Caco-2 (cell line): Measurements from ENCODE around the gene GANAB. TPM values are rescaled to one million over a fixed set of nuclear protein-coding genes. Genes with fewer than 3 reads are reported as not detected.

Experiments
- BruUV-seq: library from RNA; stranded (reverse); fragments of 400-500 nt; replicated peaks from 2 replicates; lab custom pipeline; 2021; lab: Mats Ljungman, UMichigan
- CTCF ChIA-PET: fragments of 300-600 bp; sonication (Branson Sonifier 250); formaldehyde crosslinking; loops from one replicate; lab custom pipeline; 2022; ENCODE audit warnings: antibody characterized with exemption; lab: Charles Lee
- POLR2A ChIA-PET: fragments of 300-600 bp; sonication (Branson Sonifier 250); formaldehyde crosslinking; loops from one replicate; lab custom pipeline; 2022; ENCODE audit warnings: antibody characterized with exemption; lab: Charles Lee
- DNase-seq, 2 experiments: peaks; one replicate each; pipeline versions ENCODE4 v3.0.0 to v3.0.0-alpha.2; 2020 to 2022
- H3K27me3 ChIP-seq: replicated peaks from 2 replicates; pipeline ENCODE4 v1.6.0; 2011; ENCODE audit warnings: low read length; ENCODE audit not compliant: control insufficient read depth, insufficient read depth
- H3K36me3 ChIP-seq: 2 replicates; pipeline ENCODE4 v1.5.1; 2011; ENCODE audit warnings: low read length; ENCODE audit not compliant: control insufficient read depth, insufficient read depth
- H3K4me1 ChIP-seq: fragments of 250-450 bp; sonication (Bioruptor Pico); 2 replicates; pipeline ENCODE4 v1.5.1; 2020; ENCODE audit warnings: mild to moderate bottlenecking
- H3K4me3 ChIP-seq: 2 replicates; pipeline ENCODE4 v1.5.1; 2011; ENCODE audit warnings: low read depth, mild to moderate bottlenecking, control low read depth, low read length
- H3K9me3 ChIP-seq: fragments of 250-450 bp; sonication (Bioruptor Pico); 2 replicates; pipeline ENCODE4 v1.5.1; 2020; ENCODE audit warnings: mild to moderate bottlenecking, moderate library complexity
- H3K27ac Mint-ChIP-seq: one replicate; pipeline ENCODE4 v1.8.0; 2022; ENCODE audit warnings: mixed read lengths; ENCODE audit not compliant: unreplicated experiment
- H3K27me3 Mint-ChIP-seq: one replicate; pipeline ENCODE4 v1.8.0; 2022; ENCODE audit warnings: mixed read lengths; ENCODE audit not compliant: insufficient read depth, unreplicated experiment
- H3K36me3 Mint-ChIP-seq: one replicate; pipeline ENCODE4 v1.8.0; 2022; ENCODE audit warnings: mild to moderate bottlenecking, mixed read lengths; ENCODE audit not compliant: insufficient read depth, unreplicated experiment
- H3K4me1 Mint-ChIP-seq: one replicate; pipeline ENCODE4 v1.8.0; 2022; ENCODE audit warnings: low read depth, mixed read lengths; ENCODE audit not compliant: unreplicated experiment
- H3K4me3 Mint-ChIP-seq: one replicate; pipeline ENCODE4 v1.8.0; 2022; ENCODE audit warnings: mild to moderate bottlenecking, moderate library complexity, mixed read lengths; ENCODE audit not compliant: unreplicated experiment
- H3K9me3 Mint-ChIP-seq: one replicate; pipeline ENCODE4 v1.8.0; 2022; ENCODE audit warnings: mixed read lengths; ENCODE audit not compliant: unreplicated experiment
- intact Hi-C: fragments of 100-400 bp; cut with micrococcal nuclease; formaldehyde crosslinking; loops from one replicate; pipeline ENCODE4 v1.10.0; 2022; ENCODE audit not compliant: unreplicated experiment
- total RNA-seq: library from RNA; stranded (reverse); gene quantifications from 2 replicates; pipeline ENCODE4 v1.2.3, GENCODE V29; 2022
- TF ChIP-seq, protein P1 (sequence below), 2 experiments: fragments of 200-600 bp in 1 of 2; IDR thresholded peaks; 1 replicate in 1 of 2; 2 replicates in 1 of 2; pipeline versions ENCODE4 v1.5.1 to v1.8.0; 2011 to 2022; ENCODE audit warnings: antibody characterized with exemption in 1 of 2, control low read depth in 1 of 2, inconsistent platforms in 1 of 2, low read depth in 1 of 2, low read length in 1 of 2, mild to moderate bottlenecking in 1 of 2, moderate library complexity in 1 of 2; ENCODE audit not compliant: insufficient read depth in 1 of 2, severe bottlenecking in 1 of 2, unreplicated experiment in 1 of 2

GANAB gene
- total RNA-seq, 1 experiment from 2014 or later = 442 TPM

DNA sequence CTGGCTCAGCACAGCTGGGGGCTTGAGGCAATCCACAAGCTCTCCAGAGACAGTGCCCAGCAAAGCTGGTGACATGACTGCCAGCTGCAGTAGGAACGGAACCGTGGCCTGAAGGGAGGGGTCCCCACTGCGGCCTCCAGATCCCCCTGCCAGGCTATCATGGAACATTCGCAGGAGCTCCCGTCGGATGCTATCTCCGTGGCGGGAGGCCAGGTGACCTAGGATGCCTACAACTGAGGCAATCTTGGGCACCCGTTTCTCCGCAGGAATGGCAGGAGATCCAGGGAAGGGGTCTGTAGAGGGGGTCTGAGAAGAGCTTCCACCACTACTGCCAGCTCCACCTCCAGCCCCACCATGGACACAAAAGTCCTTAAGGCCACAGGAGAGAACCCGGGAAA, 2.6 kb upstream of the GANAB start:
- no peaks in the 10 kb centered on the region for H3K9me3 Mint-ChIP-seq
- no peaks in the 10 kb centered on the region for H3K27me3 Mint-ChIP-seq
- no peak overlapping the region for H3K4me3 ChIP-seq
- H3K36me3 Mint-ChIP-seq = peaks cover 62% of the 10 kb centered on the region
- BruUV-seq = no TSS peak
- H3K27ac Mint-ChIP-seq = no peak overlapping the region
- peaks cover 3% of the 10 kb centered on the region; the same call in 1 of the 2 replicates for H3K36me3 ChIP-seq
- intact Hi-C loops = loop anchor here (5.0 kb wide), 1 partner anchor 37 kb away; the partner anchor contains the start of genes EML3 and ROM1
- no peak overlapping the region for H3K4me3 Mint-ChIP-seq
- H3K9me3 ChIP-seq = no peaks in the 10 kb centered on the region
- POLR2A ChIA-PET = interaction anchor here (0.6 to 4.5 kb wide), 2 partner anchors 16 to 75 kb away, joined by 3 to 43 read pairs; partner anchors contain the start of genes C11orf98, CSKMT and EEF1G
- TF ChIP-seq, protein P1, sequence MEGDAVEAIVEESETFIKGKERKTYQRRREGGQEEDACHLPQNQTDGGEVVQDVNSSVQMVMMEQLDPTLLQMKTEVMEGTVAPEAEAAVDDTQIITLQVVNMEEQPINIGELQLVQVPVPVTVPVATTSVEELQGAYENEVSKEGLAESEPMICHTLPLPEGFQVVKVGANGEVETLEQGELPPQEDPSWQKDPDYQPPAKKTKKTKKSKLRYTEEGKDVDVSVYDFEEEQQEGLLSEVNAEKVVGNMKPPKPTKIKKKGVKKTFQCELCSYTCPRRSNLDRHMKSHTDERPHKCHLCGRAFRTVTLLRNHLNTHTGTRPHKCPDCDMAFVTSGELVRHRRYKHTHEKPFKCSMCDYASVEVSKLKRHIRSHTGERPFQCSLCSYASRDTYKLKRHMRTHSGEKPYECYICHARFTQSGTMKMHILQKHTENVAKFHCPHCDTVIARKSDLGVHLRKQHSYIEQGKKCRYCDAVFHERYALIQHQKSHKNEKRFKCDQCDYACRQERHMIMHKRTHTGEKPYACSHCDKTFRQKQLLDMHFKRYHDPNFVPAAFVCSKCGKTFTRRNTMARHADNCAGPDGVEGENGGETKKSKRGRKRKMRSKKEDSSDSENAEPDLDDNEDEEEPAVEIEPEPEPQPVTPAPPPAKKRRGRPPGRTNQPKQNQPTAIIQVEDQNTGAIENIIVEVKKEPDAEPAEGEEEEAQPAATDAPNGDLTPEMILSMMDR (IDR thresholded peaks at IDR 0.05; ENCODE audit: insufficient read depth in 1 of 2, low read depth in 1 of 2, low read length in 1 of 2, severe bottlenecking in 1 of 2, unreplicated experiment in 1 of 2) = no peak
- peaks cover 7% of the 10 kb centered on the region for H3K4me1 Mint-ChIP-seq
- H3K27me3 ChIP-seq = no peaks in the 10 kb centered on the region
- CTCF ChIA-PET = no interaction called here
- peaks cover 19% of the 10 kb centered on the region for H3K4me1 ChIP-seq
- DNase-seq = no peak

DNA sequence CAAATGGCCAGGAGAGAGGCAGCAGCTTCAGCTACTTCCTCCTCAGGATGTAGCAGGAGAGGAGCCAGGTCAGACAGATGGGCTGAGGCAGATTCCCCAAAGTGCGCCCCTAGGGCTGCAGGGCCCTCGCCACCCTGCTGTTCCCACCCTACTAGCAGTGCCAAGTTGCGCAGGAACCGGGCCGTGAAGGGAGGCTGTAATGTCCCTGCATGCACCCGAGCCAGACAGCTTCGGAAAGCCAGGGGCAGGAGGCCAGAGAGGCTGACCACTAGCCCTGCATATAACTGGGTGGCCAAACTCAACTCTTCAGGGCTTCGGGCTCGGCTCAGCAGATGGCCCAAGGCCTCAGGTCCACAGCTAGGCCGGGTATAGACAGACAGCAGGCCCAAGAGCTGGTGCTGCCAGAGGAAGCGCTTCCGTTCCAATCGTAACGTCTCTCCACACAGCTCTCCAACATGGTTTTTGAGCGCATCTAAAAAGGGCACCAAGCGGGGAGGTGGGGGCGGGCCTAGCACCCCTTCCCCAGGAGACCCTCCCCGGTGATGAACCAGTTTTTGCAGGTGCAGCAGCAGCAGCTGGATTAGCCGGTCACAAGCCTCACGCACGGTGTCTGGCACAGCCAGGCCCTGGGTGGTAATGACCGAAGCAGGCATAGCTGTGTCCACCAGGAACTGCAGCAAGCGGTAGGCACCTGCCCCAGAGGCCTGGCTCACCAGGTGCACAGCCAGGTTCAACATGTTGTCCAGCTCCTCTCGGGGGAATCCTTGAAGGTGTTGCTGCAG, 2.0 kb upstream of the GANAB start:
- Mint-ChIP-seq H3K4me1 (peaks cover 7% of the 10 kb centered on the region), H3K4me3 (no peak overlapping the region), H3K9me3 (no peaks in the 10 kb centered on the region), H3K36me3 (peaks cover 61% of the 10 kb centered on the region), H3K27ac (no peak overlapping the region), H3K27me3 (no peaks in the 10 kb centered on the region)
- intact Hi-C loops = loop anchor here (5.0 kb wide), 1 partner anchor 36 kb away; the partner anchor contains the start of genes EML3 and ROM1
- Histone ChIP-seq H3K27me3 (no peaks in the 10 kb centered on the region), H3K4me3 (no peak overlapping the region), H3K9me3 (no peaks in the 10 kb centered on the region), H3K36me3 (peaks cover 5% of the 10 kb centered on the region; the same call in 1 of the 2 replicates), H3K4me1 (peaks cover 19% of the 10 kb centered on the region)
- BruUV-seq = no TSS peak
- TF ChIP-seq, protein P1 (IDR thresholded peaks at IDR 0.05; ENCODE audit: insufficient read depth in 1 of 2, low read depth in 1 of 2, low read length in 1 of 2, severe bottlenecking in 1 of 2, unreplicated experiment in 1 of 2) = no peak
- ChIA-PET POLR2A (interaction anchor here (0.6 to 4.5 kb wide), 2 partner anchors 17 to 75 kb away, joined by 3 to 43 read pairs; partner anchors contain the start of genes C11orf98, CSKMT and EEF1G), CTCF (no interaction called here)
- no peak for DNase-seq

DNA sequence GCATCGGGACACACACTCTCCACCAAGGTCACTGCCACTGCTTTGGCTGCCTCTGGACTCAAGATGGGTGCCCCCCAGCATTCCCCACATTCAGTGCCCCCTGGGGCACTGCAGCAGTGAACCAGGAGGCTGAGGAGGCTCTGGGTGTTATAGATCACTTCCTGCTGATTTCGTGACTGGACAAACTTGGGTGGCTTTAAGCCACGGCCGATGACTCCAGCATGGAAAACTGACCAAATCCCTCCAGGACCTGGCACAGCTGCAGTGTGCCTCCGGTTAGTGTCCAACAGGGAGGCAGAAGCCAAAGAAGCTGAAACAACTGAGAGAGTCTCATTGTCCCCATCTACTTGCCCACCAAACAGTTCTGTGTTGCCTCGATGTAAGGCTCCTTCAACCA, 1.2 kb upstream of the GANAB start:
- Histone ChIP-seq H3K9me3 (no peaks in the 10 kb centered on the region), H3K36me3 (peaks cover 5% of the 10 kb centered on the region), H3K4me1 (peaks cover 19% of the 10 kb centered on the region), H3K27me3 (no peaks in the 10 kb centered on the region), H3K4me3 (no peak overlapping the region)
- DNase-seq = no peak
- H3K4me1 Mint-ChIP-seq = peaks cover 6% of the 10 kb centered on the region
- peaks cover 59% of the 10 kb centered on the region for H3K36me3 Mint-ChIP-seq
- TF ChIP-seq, protein P1 (IDR thresholded peaks at IDR 0.05; ENCODE audit: insufficient read depth in 1 of 2, low read depth in 1 of 2, low read length in 1 of 2, severe bottlenecking in 1 of 2, unreplicated experiment in 1 of 2) = no peak
- BruUV-seq = no TSS peak
- no peak overlapping the region for H3K4me3 Mint-ChIP-seq
- intact Hi-C loops = loop anchor here (2.0 to 5.0 kb wide), 3 partner anchors 17 to 57 kb away; partner anchors contain the start of genes C11orf98, CSKMT, EML3 and ROM1
- H3K9me3 Mint-ChIP-seq = no peaks in the 10 kb centered on the region
- POLR2A ChIA-PET = interaction anchor here (4.5 kb wide), 1 partner anchor 17 kb away, joined by 43 read pairs; the partner anchor contains the start of genes C11orf98 and CSKMT
- CTCF ChIA-PET = no interaction called here
- H3K27me3 Mint-ChIP-seq = no peaks in the 10 kb centered on the region
- peak overlapping the region; percentile 39 for H3K27ac Mint-ChIP-seq
